Heart left ventricle (tissue), 16 donors: ENCODE results near the gene WNT8A. TPM values are rescaled to one million over a fixed set of nuclear protein-coding genes. Genes with fewer than 3 reads are reported as not detected.

Experiments
- ATAC-seq, 4 donors: fragments of 200-7000 bp; cut with Tn5 transposase; one replicate each; pipeline ENCODE4 v1.9.1; 2020 to 2022; ENCODE audit warnings: moderate library complexity in 4 of 4, mild to moderate bottlenecking in 3 of 4, moderate number of reproducible peaks in 1 of 4
- DNase-seq, 5 donors: peaks; one replicate each; pipeline ENCODE4 v3.0.0-alpha.2; 2020
- H3K27ac ChIP-seq, 12 donors: fragments of 200-600 bp; sonication (generic) in 4 of 12; one replicate each; pipeline versions ENCODE4 v1.5.0 to v1.8.0; 2016 to 2022; ENCODE audit warnings: mild to moderate bottlenecking in 2 of 12
- H3K27me3 ChIP-seq, 9 donors: fragments of 200-600 bp; sonication (generic) in 2 of 9; one replicate each; pipeline versions ENCODE4 v1.5.1 to v1.8.0; 2016 to 2022; ENCODE audit warnings: mild to moderate bottlenecking in 3 of 9
- H3K36me3 ChIP-seq, 9 donors: fragments of 200-600 bp; sonication (generic) in 2 of 9; one replicate each; pipeline versions ENCODE4 v1.5.0 to v1.8.0; 2018 to 2022; ENCODE audit warnings: mild to moderate bottlenecking in 2 of 9
- H3K4me1 ChIP-seq, 12 donors: fragments of 200-600 bp; sonication (generic) in 4 of 12; one replicate each; pipeline versions ENCODE4 v1.5.0 to v1.8.0; 2016 to 2022; ENCODE audit warnings: mild to moderate bottlenecking in 3 of 12
- H3K4me3 ChIP-seq, 12 donors: fragments of 200-600 bp; sonication (generic) in 4 of 12; one replicate each; pipeline versions ENCODE4 v1.5.0 to v1.8.0; 2017 to 2022; ENCODE audit warnings: mild to moderate bottlenecking in 9 of 12, moderate library complexity in 4 of 12
- H3K9me3 ChIP-seq, 12 donors: fragments of 200-600 bp; sonication (generic) in 4 of 12; one replicate each; pipeline versions ENCODE4 v1.5.0 to v1.8.0; 2016 to 2022; ENCODE audit warnings: mild to moderate bottlenecking in 1 of 12
- POLR2A ChIP-seq, 2 donors: fragments of 450-650 bp; IDR thresholded peaks; one replicate each; pipeline ENCODE4 v1.6.1; 2017; ENCODE audit warnings: antibody characterized with exemption in 2 of 2, mild to moderate bottlenecking in 2 of 2, moderate library complexity in 2 of 2
- WGBS, 4 donors: extraction: QIAGEN DNeasy Blood & Tissue Kit in 2 of 4; methylation state at CpG; one replicate each; pipeline versions ENCODE4 v1.1.5 to v1.1.7; 2013 to 2018; 5-methylcytosine and 5-hydroxymethylcytosine counted together
- intact Hi-C, 10 donors: fragments of 100-400 bp; cut with DNase I; formaldehyde crosslinking; loops; one replicate each; pipeline versions ENCODE4 v1.11.1 to v1.14.2; 2022
- polyA plus RNA-seq, 2 donors: library from polyadenylated mRNA; stranded (reverse); fragments of 200-250 nt; gene quantifications; one replicate each; pipeline ENCODE4 v1.2.3, GENCODE V29; 2013
- total RNA-seq, 9 donors: library from RNA; depleted of rRNA in 2 of 9; stranded (reverse); fragments of >200 nt in 2 of 9; fragmentation: NEBNext Ultra II Directional in 3 of 9; extraction: Animal tissue kit (Norgen Biotek cat#: 25700) in 3 of 9; gene quantifications; one replicate each; pipeline versions ENCODE4 v1.1.0 to v1.2.4, GENCODE V29; 2016 to 2023
- TF ChIP-seq, protein P1 (sequence below), 12 donors: fragments of 200-600 bp; sonication (generic) in 4 of 12; IDR thresholded peaks; one replicate each; pipeline versions ENCODE4 v1.5.0 to v1.8.0; 2018 to 2022; ENCODE audit warnings: antibody characterized with exemption in 12 of 12, mild to moderate bottlenecking in 5 of 12
- donor health status: ischemic (EF 13 %, LVEDD 7.1; RV severe dilation, severe dysfunction).
- donor health status: healthy with polysubstance abuse.
- donor health status: DM: no; HTN: yes; CAD: no.
- donor health status: DM: no; HTN: no; CAD: no.
- donor health status: ischemic (EF 25% LVEDD 6.9; RV normal size, moderate dysfunction).
- donor health status: ischemic (EF 25% LVEDD 5.7; RV mildly dilated, moderate dysfunction).
- donor health status: healthy.
- donor health status: DM: yes; HTN: yes; CAD: no.
- donor health status: ischemic (EF 35%, LVEDD 5.7; RV mildly dilated, moderate dysfunction).
- donor health status: nonischemic (EF 11% LVEDD 7.7; RV severe dilation, severe dysfunction).
- donor health status: DM: yes; HTN: yes; CAD: no.
- donor health status: PGD.
- donor health status: ischemic (EF 29% LVEDD 5.4; RV normal size, mild dysfunction).
- donor health status: nonischemic (EF 23%, LVEDD 6.1; RV moderate dilation, normal function).

WNT8A gene
- total and polyA plus RNA-seq, 11 donors: not detected

GRCh38 chr5:138078006-138078643 lies 5.7 kb upstream of the WNT8A start:
- Histone ChIP-seq H3K36me3 (no peaks in the 10 kb centered on the region), H3K4me1 (peaks cover 0 to 10% (median 0%) of the 10 kb centered on the region in 12 donors), H3K9me3 (no peaks in the 10 kb centered on the region), H3K4me3 (no peak overlapping the region), H3K27ac (no peak overlapping the region), H3K27me3 (no peaks in the 10 kb centered on the region)
- 20 to 29% (median 28%) methylated on average over 1 of the region's 1 CpG for WGBS, 4 donors
- intact Hi-C loops: loop anchor here in 2 of 10 donors (5.0 kb wide), 1 partner anchor 54 kb away; no protein-coding TSS in a partner anchor
- TF ChIP-seq, protein P1, sequence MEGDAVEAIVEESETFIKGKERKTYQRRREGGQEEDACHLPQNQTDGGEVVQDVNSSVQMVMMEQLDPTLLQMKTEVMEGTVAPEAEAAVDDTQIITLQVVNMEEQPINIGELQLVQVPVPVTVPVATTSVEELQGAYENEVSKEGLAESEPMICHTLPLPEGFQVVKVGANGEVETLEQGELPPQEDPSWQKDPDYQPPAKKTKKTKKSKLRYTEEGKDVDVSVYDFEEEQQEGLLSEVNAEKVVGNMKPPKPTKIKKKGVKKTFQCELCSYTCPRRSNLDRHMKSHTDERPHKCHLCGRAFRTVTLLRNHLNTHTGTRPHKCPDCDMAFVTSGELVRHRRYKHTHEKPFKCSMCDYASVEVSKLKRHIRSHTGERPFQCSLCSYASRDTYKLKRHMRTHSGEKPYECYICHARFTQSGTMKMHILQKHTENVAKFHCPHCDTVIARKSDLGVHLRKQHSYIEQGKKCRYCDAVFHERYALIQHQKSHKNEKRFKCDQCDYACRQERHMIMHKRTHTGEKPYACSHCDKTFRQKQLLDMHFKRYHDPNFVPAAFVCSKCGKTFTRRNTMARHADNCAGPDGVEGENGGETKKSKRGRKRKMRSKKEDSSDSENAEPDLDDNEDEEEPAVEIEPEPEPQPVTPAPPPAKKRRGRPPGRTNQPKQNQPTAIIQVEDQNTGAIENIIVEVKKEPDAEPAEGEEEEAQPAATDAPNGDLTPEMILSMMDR (IDR thresholded peaks at IDR 0.05): no peak
- no peak for TF ChIP-seq POLR2A (IDR thresholded peaks at IDR 0.05)
- DNase-seq (no peak), ATAC-seq (no peak)

DNA sequence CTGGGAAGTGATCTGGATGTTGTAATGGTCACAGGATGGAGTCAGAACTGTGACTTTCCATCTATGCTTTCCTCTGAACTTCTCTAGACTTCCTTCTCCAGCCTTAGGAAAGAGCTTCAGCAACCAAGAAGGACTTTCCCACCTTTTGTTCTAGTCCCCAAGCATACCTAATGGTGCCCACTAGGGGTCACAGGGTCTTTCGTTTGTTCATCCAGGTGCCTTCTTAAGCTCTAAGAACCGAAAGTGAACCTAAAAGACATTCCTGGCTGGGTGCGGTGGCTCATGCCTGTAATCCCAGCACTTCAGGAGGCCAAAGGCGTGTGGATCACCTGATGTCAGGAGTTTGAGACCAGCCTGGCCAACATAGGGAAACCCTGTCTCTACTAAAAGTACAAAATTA lies 1.8 kb upstream of the WNT8A start:
- TF ChIP-seq, protein P1 (IDR thresholded peaks at IDR 0.05): no peak
- no peak for TF ChIP-seq POLR2A (IDR thresholded peaks at IDR 0.05)
- Histone ChIP-seq H3K27ac (no peak overlapping the region), H3K4me3 (no peak overlapping the region), H3K27me3 (no peaks in the 10 kb centered on the region), H3K9me3 (no peaks in the 10 kb centered on the region), H3K4me1 (peaks cover 0 to 10% (median 0%) of the 10 kb centered on the region in 12 donors), H3K36me3 (no peaks in the 10 kb centered on the region)
- ATAC-seq: no peak
- no peak for DNase-seq
- intact Hi-C loops: no loop called here
- WGBS, 4 donors: 84 to 92% (median 89%) methylated on average over 4 of the region's 4 CpGs

DNA sequence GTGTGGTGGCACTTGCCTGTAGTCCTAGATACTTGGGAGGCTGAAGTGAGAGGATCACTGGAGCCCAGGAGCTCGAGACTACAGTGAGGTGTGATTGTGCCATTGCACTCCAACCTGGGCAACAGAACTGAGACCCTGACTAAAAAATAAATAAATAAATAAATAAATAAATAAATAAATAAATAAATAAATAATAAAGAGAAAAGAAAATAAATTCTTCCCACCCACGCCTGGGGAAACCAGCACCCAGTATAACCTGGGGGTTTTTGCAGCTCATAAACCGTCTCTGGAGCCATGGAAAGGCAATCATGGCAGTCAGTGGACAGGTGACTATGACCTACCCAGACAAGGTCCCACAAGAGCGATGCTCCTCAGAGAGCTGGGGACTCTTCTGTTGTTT lies 7.9 kb downstream of the WNT8A start:
- no peak overlapping the region for H3K4me3 ChIP-seq
- H3K27ac ChIP-seq: no peak overlapping the region
- no peaks in the 10 kb centered on the region for H3K9me3 ChIP-seq
- no peaks in the 10 kb centered on the region for H3K4me1 ChIP-seq
- intact Hi-C loops: no loop called here
- H3K27me3 ChIP-seq: peaks cover 0 to 9% (median 0%) of the 10 kb centered on the region in 9 donors
- no peaks in the 10 kb centered on the region for H3K36me3 ChIP-seq
- DNase-seq (no peak), ATAC-seq (no peak)
- WGBS, 4 donors: 85 to 89% (median 89%) methylated on average over 4 of the region's 4 CpGs
- TF ChIP-seq, protein P1 (IDR thresholded peaks at IDR 0.05): no peak
- no peak for TF ChIP-seq POLR2A (IDR thresholded peaks at IDR 0.05)

DNA sequence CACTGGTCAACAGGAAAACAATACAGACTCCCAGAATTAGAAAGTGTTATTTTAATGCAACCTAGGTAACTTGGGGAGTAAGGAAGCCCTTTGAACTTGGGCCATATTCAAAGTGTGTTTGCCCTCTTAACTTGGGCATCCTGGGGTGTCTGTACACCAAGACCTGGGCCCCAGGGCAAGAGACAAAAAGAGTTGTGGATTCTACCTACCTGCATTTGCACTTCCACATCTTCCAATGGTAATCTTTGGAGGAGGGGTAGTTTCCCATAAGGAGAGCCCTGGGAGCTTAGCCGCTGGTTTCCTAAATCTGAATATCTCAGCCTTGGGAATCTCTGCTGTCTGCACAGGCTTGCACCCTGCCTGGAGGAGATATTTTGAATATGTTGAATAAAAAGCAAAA lies 8.5 kb downstream of the WNT8A start:
- TF ChIP-seq, protein P1 (IDR thresholded peaks at IDR 0.05): no peak
- TF ChIP-seq POLR2A (IDR thresholded peaks at IDR 0.05): no peak
- Histone ChIP-seq H3K36me3 (no peaks in the 10 kb centered on the region), H3K4me3 (no peak overlapping the region), H3K27ac (no peak overlapping the region), H3K9me3 (no peaks in the 10 kb centered on the region), H3K4me1 (no peaks in the 10 kb centered on the region), H3K27me3 (peaks cover 0 to 9% (median 0%) of the 10 kb centered on the region in 9 donors)
- intact Hi-C loops: no loop called here
- ATAC-seq (no peak), DNase-seq (no peak)
- 48 to 73% (median 67%) methylated on average over 1 of the region's 1 CpG for WGBS, 4 donors
